Heart left ventricle (tissue), 16 donors: ENCODE data around the gene DHX36. TPM values are rescaled to one million over a fixed set of nuclear protein-coding genes. Genes with fewer than 3 reads are reported as not detected.

Experiments
- ATAC-seq, 4 donors: fragments of 200-7000 bp; cut with Tn5 transposase; one replicate each; pipeline ENCODE4 v1.9.1; 2020 to 2022; ENCODE audit warnings: moderate library complexity in 4 of 4, mild to moderate bottlenecking in 3 of 4, moderate number of reproducible peaks in 1 of 4
- DNase-seq, 5 donors: peaks; one replicate each; pipeline ENCODE4 v3.0.0-alpha.2; 2020
- H3K27ac ChIP-seq, 12 donors: fragments of 200-600 bp; sonication (generic) in 4 of 12; one replicate each; pipeline versions ENCODE4 v1.5.0 to v1.8.0; 2016 to 2022; ENCODE audit warnings: mild to moderate bottlenecking in 2 of 12
- H3K27me3 ChIP-seq, 9 donors: fragments of 200-600 bp; sonication (generic) in 2 of 9; one replicate each; pipeline versions ENCODE4 v1.5.1 to v1.8.0; 2016 to 2022; ENCODE audit warnings: mild to moderate bottlenecking in 3 of 9
- H3K36me3 ChIP-seq, 9 donors: fragments of 200-600 bp; sonication (generic) in 2 of 9; one replicate each; pipeline versions ENCODE4 v1.5.0 to v1.8.0; 2018 to 2022; ENCODE audit warnings: mild to moderate bottlenecking in 2 of 9
- H3K4me1 ChIP-seq, 12 donors: fragments of 200-600 bp; sonication (generic) in 4 of 12; one replicate each; pipeline versions ENCODE4 v1.5.0 to v1.8.0; 2016 to 2022; ENCODE audit warnings: mild to moderate bottlenecking in 3 of 12
- H3K4me3 ChIP-seq, 12 donors: fragments of 200-600 bp; sonication (generic) in 4 of 12; one replicate each; pipeline versions ENCODE4 v1.5.0 to v1.8.0; 2017 to 2022; ENCODE audit warnings: mild to moderate bottlenecking in 9 of 12, moderate library complexity in 4 of 12
- H3K9me3 ChIP-seq, 12 donors: fragments of 200-600 bp; sonication (generic) in 4 of 12; one replicate each; pipeline versions ENCODE4 v1.5.0 to v1.8.0; 2016 to 2022; ENCODE audit warnings: mild to moderate bottlenecking in 1 of 12
- POLR2A ChIP-seq, 2 donors: fragments of 450-650 bp; IDR thresholded peaks; one replicate each; pipeline ENCODE4 v1.6.1; 2017; ENCODE audit warnings: antibody characterized with exemption in 2 of 2, mild to moderate bottlenecking in 2 of 2, moderate library complexity in 2 of 2
- WGBS, 4 donors: extraction: QIAGEN DNeasy Blood & Tissue Kit in 2 of 4; methylation state at CpG; one replicate each; pipeline versions ENCODE4 v1.1.5 to v1.1.7; 2013 to 2018; 5-methylcytosine and 5-hydroxymethylcytosine counted together
- intact Hi-C, 10 donors: fragments of 100-400 bp; cut with DNase I; formaldehyde crosslinking; loops; one replicate each; pipeline versions ENCODE4 v1.11.1 to v1.14.2; 2022
- polyA plus RNA-seq, 2 donors: library from polyadenylated mRNA; stranded (reverse); fragments of 200-250 nt; gene quantifications; one replicate each; pipeline ENCODE4 v1.2.3, GENCODE V29; 2013
- total RNA-seq, 9 donors: library from RNA; depleted of rRNA in 2 of 9; stranded (reverse); fragments of >200 nt in 2 of 9; fragmentation: NEBNext Ultra II Directional in 3 of 9; extraction: Animal tissue kit (Norgen Biotek cat#: 25700) in 3 of 9; gene quantifications; one replicate each; pipeline versions ENCODE4 v1.1.0 to v1.2.4, GENCODE V29; 2016 to 2023
- TF ChIP-seq, protein P1 (sequence below), 12 donors: fragments of 200-600 bp; sonication (generic) in 4 of 12; IDR thresholded peaks; one replicate each; pipeline versions ENCODE4 v1.5.0 to v1.8.0; 2018 to 2022; ENCODE audit warnings: antibody characterized with exemption in 12 of 12, mild to moderate bottlenecking in 5 of 12
- donor health status: ischemic (EF 13 %, LVEDD 7.1; RV severe dilation, severe dysfunction).
- donor health status: healthy with polysubstance abuse.
- donor health status: DM: no; HTN: yes; CAD: no.
- donor health status: DM: no; HTN: no; CAD: no.
- donor health status: ischemic (EF 25% LVEDD 6.9; RV normal size, moderate dysfunction).
- donor health status: ischemic (EF 25% LVEDD 5.7; RV mildly dilated, moderate dysfunction).
- donor health status: healthy.
- donor health status: DM: yes; HTN: yes; CAD: no.
- donor health status: ischemic (EF 35%, LVEDD 5.7; RV mildly dilated, moderate dysfunction).
- donor health status: nonischemic (EF 11% LVEDD 7.7; RV severe dilation, severe dysfunction).
- donor health status: DM: yes; HTN: yes; CAD: no.
- donor health status: PGD.
- donor health status: ischemic (EF 29% LVEDD 5.4; RV normal size, mild dysfunction).
- donor health status: nonischemic (EF 23%, LVEDD 6.1; RV moderate dilation, normal function).

Gene DHX36
- total and polyA plus RNA-seq, 11 donors, result 20.4 to 50.0 (median 34.2) TPM

DNA sequence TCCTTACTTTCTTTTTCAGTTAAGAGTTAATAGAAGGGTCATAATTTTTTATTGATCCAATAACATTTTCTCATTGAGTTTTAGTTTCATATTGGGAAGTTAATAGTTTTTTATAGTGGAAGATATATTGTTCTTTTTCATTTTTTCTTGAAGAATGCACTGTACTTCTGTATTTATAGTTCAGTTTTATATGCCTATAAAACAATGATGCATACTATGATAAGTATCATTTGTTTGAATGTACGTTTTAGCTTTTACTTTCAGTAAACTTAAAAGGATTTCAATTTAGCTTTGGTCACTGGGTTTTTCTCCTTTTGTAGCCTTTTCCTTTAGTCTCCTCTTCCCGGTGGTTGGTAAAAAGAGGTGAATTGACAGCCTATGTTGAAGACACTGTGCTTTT is 98.8 kb downstream of the DHX36 start:
- ATAC-seq, result no peak
- H3K9me3 ChIP-seq, result no peaks in the 10 kb centered on the region
- WGBS, 4 donors, result 83 to 87% (median 87%) methylated on average over 2 of the region's 2 CpGs
- intact Hi-C loops, result no loop called here
- no peak for TF ChIP-seq POLR2A (IDR thresholded peaks at IDR 0.05)
- TF ChIP-seq, protein P1, sequence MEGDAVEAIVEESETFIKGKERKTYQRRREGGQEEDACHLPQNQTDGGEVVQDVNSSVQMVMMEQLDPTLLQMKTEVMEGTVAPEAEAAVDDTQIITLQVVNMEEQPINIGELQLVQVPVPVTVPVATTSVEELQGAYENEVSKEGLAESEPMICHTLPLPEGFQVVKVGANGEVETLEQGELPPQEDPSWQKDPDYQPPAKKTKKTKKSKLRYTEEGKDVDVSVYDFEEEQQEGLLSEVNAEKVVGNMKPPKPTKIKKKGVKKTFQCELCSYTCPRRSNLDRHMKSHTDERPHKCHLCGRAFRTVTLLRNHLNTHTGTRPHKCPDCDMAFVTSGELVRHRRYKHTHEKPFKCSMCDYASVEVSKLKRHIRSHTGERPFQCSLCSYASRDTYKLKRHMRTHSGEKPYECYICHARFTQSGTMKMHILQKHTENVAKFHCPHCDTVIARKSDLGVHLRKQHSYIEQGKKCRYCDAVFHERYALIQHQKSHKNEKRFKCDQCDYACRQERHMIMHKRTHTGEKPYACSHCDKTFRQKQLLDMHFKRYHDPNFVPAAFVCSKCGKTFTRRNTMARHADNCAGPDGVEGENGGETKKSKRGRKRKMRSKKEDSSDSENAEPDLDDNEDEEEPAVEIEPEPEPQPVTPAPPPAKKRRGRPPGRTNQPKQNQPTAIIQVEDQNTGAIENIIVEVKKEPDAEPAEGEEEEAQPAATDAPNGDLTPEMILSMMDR (IDR thresholded peaks at IDR 0.05), result no peak
- peak overlapping the region in 1 of 12 donors; percentile 20 for H3K27ac ChIP-seq
- no peak for DNase-seq
- H3K4me1 ChIP-seq, result peaks cover 0 to 18% (median 0%) of the 10 kb centered on the region in 12 donors
- H3K27me3 ChIP-seq, result no peaks in the 10 kb centered on the region
- H3K36me3 ChIP-seq, result peaks cover 0 to 7% (median 0%) of the 10 kb centered on the region in 9 donors
- H3K4me3 ChIP-seq, result no peak overlapping the region

DNA sequence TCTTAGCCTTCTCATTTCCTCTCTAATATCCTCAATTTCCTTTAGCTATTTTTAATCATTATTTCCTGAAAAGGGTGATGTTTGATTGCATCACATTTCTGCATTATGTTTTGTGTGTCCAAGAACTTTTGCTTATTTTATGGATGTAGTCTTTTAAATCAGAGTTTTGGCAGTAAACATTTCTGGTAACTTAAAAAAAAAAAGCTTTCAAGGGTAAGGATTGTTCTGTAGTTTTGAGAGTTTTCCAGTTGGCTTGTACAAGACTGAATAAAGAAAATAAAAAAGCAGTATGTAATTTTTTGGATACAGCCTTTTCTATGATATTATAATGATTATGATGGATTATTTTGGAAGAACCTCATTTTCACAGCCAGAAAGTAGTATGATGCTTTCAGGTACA is 99.4 kb downstream of the DHX36 start:
- no peak for ATAC-seq
- H3K36me3 ChIP-seq, result peaks cover 0 to 7% (median 0%) of the 10 kb centered on the region in 9 donors
- H3K27me3 ChIP-seq, result no peaks in the 10 kb centered on the region
- no peak for TF ChIP-seq POLR2A (IDR thresholded peaks at IDR 0.05)
- TF ChIP-seq, protein P1 (IDR thresholded peaks at IDR 0.05), result no peak
- H3K9me3 ChIP-seq, result no peaks in the 10 kb centered on the region
- H3K4me1 ChIP-seq, result peaks cover 0 to 14% (median 0%) of the 10 kb centered on the region in 12 donors
- intact Hi-C loops, result no loop called here
- peak overlapping the region in 4 of 12 donors; percentile 2 to 56 (median 22) for H3K27ac ChIP-seq
- H3K4me3 ChIP-seq, result no peak overlapping the region
- no peak for DNase-seq

DNA sequence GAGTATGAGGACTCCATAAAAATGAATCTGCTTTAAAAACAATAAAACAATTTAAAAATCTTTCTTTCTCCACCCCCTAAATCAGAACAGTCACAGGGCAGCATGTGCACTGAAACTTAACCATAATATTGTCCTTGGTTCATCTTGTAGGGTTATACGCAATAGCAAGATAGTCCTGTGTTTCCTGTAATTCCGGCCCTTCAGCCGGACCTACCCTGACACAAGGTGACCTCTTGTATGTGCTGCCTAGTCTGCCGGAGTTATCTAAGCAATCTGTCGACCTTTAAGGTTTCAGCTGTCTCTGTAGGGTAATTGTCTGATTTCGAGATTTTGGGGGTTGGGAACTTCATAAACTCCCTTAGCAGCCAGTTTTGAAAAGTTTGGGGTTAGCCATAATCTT is 99.9 kb downstream of the DHX36 start:
- no peak overlapping the region for H3K4me3 ChIP-seq
- ATAC-seq (peak in 1 of 4 donors; percentile 46), DNase-seq (no peak)
- H3K4me1 ChIP-seq, result peaks cover 0 to 14% (median 0%) of the 10 kb centered on the region in 12 donors
- intact Hi-C loops, result no loop called here
- 42 to 51% (median 46%) methylated on average over 6 of the region's 6 CpGs for WGBS, 4 donors
- H3K9me3 ChIP-seq, result no peaks in the 10 kb centered on the region
- peaks cover 0 to 7% (median 0%) of the 10 kb centered on the region in 9 donors for H3K36me3 ChIP-seq
- H3K27ac ChIP-seq, result peak overlapping the region in 3 of 12 donors; percentile 9 to 56 (median 35)
- TF ChIP-seq, protein P1 (IDR thresholded peaks at IDR 0.05), result no peak
- TF ChIP-seq POLR2A (IDR thresholded peaks at IDR 0.05), result no peak
- H3K27me3 ChIP-seq, result no peaks in the 10 kb centered on the region

DNA sequence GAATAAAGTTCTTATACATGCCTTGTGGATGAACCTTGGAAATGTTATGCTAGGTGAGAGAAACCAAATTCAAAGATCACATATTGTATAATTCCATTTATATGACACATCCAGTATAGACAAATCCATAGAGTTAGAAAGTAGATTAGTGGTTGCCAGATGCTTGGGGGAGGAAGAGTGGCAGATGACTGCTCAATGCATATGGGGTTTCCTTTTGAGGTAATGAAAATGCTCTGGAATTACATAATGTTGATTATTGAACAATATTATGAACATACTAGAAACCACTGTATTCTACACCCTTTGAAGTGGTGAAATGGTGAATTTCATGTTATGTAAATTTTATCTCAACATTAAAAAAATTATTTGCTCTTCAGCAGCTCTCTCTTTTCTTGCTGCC is 100.8 kb downstream of the DHX36 start:
- DNase-seq (no peak), ATAC-seq (no peak)
- no peaks in the 10 kb centered on the region for H3K9me3 ChIP-seq
- peaks cover 0 to 4% (median 0%) of the 10 kb centered on the region in 9 donors for H3K36me3 ChIP-seq
- H3K4me3 ChIP-seq, result no peak overlapping the region
- peaks cover 0 to 14% (median 0%) of the 10 kb centered on the region in 12 donors for H3K4me1 ChIP-seq
- no peaks in the 10 kb centered on the region for H3K27me3 ChIP-seq
- TF ChIP-seq POLR2A (IDR thresholded peaks at IDR 0.05), result no peak
- TF ChIP-seq, protein P1 (IDR thresholded peaks at IDR 0.05), result no peak
- intact Hi-C loops, result no loop called here
- H3K27ac ChIP-seq, result no peak overlapping the region

Other genes with a start within 250 kb of the DHX36 start
- gene ARHGEF26, start 203.1 kb downstream of the DHX36 start, total RNA-seq, result 1 to 10 TPM in 7 of 9 donors, under 1 TPM in 2; 0.68 to 2.3 (median 1.3) TPM
- 1 to 10 TPM in 1 of 2 donors, under 1 TPM in 1; 0.69 to 2.2 TPM for gene ARHGEF26, start 203.1 kb downstream of the DHX36 start, polyA plus RNA-seq
- not detected for gene GPR149, start 105.7 kb upstream of the DHX36 start, total RNA-seq
- gene GPR149, start 105.7 kb upstream of the DHX36 start, polyA plus RNA-seq, result not detected